ENCODE data around the gene OR6C2. TPM values are rescaled to one million over a fixed set of nuclear protein-coding genes. Genes with fewer than 3 reads are reported as not detected.
"Not testable (repeated sequence)": the region's sequence is repeated elsewhere in the genome, so short reads cannot be mapped to it uniquely, and the experiment has no call there.

The OR6C2 gene
- not detected for total RNA-seq

- DNase-seq (ENCODE audit: low spot score), result no peak
These were observed at the start of gene OR6C2 for GRCh38 chr12:55443776-55444175. OR6C2 (plus strand) TSS chr12:55444076; CDS start chr12:55452214, 8,138 bp downstream.

GRCh38 chr12:55396326-55396725 is 47.5 kb upstream of the OR6C2 start:
- no peak for DNase-seq (ENCODE audit: low spot score)

GRCh38 chr12:55400229-55400628 is 43.6 kb upstream of the OR6C2 start, which contains the start of gene OR6C65:
OR6C65 (plus strand) TSS chr12:55400529; CDS start chr12:55400529, 0 bp downstream.
- DNase-seq (ENCODE audit: low spot score), result no peak

- no peak for DNase-seq (ENCODE audit: low spot score)
These were observed 36.0 kb upstream of the OR6C2 start for GRCh38 chr12:55407866-55408265.

GRCh38 chr12:55409133-55409532 is 34.7 kb upstream of the OR6C2 start:
- not testable (repeated sequence) for DNase-seq (ENCODE audit: low spot score)

- DNase-seq (ENCODE audit: low spot score), result not testable (repeated sequence)
These were observed 31.7 kb upstream of the OR6C2 start for GRCh38 chr12:55412138-55412537.

- DNase-seq (ENCODE audit: low spot score), result not testable (repeated sequence)
These were observed 30.1 kb upstream of the OR6C2 start for GRCh38 chr12:55413498-55414388.

GRCh38 chr12:55414396-55414823 is 29.5 kb upstream of the OR6C2 start:
- DNase-seq (ENCODE audit: low spot score), result not testable (repeated sequence)

GRCh38 chr12:55414889-55415288 is 29.0 kb upstream of the OR6C2 start:
- DNase-seq (ENCODE audit: low spot score), result not testable (repeated sequence)

- no peak for DNase-seq (ENCODE audit: low spot score)
These were observed 26.9 kb upstream of the OR6C2 start for GRCh38 chr12:55416961-55417360.

- DNase-seq (ENCODE audit: low spot score), result no peak
These were observed 23.4 kb upstream of the OR6C2 start for GRCh38 chr12:55420307-55420962.

- no peak for DNase-seq (ENCODE audit: low spot score)
These were observed 17.9 kb upstream of the OR6C2 start, which contains the start of gene OR6C76 for GRCh38 chr12:55425954-55426353. OR6C76 (plus strand) TSS chr12:55426254; CDS start chr12:55426254, 0 bp downstream.

- no peak for DNase-seq (ENCODE audit: low spot score)
These were observed 15.3 kb upstream of the OR6C2 start for GRCh38 chr12:55428331-55429243.

GRCh38 chr12:55441233-55441632 is 2.6 kb upstream of the OR6C2 start:
- DNase-seq (ENCODE audit: low spot score), result not testable (repeated sequence)

- DNase-seq (ENCODE audit: low spot score), result no peak
These were observed 1.5 kb downstream of the OR6C2 start for GRCh38 chr12:55445357-55445756.

GRCh38 chr12:55446326-55446725 is 2.5 kb downstream of the OR6C2 start:
- DNase-seq (ENCODE audit: low spot score), result no peak

GRCh38 chr12:55448825-55449224 is 4.9 kb downstream of the OR6C2 start:
- DNase-seq (ENCODE audit: low spot score), result no peak

GRCh38 chr12:55464926-55465325 is 21.1 kb downstream of the OR6C2 start:
- DNase-seq (ENCODE audit: low spot score), result not testable (repeated sequence)

GRCh38 chr12:55467836-55468235 is 24.0 kb downstream of the OR6C2 start:
- DNase-seq (ENCODE audit: low spot score), result no peak

- no peak for DNase-seq (ENCODE audit: low spot score)
These were observed 25.4 kb downstream of the OR6C2 start for GRCh38 chr12:55469291-55469690.

GRCh38 chr12:55470088-55470829 is 26.4 kb downstream of the OR6C2 start, which contains the start of gene OR6C70:
OR6C70 (minus strand) TSS chr12:55470138; CDS start chr12:55470138, 0 bp downstream.
- DNase-seq (ENCODE audit: low spot score), result no peak
